HepG2 (cell line): ENCODE measurements around the gene CYP4F2. TPM values are rescaled to one million over a fixed set of nuclear protein-coding genes. Genes with fewer than 3 reads are reported as not detected.

Experiments
- ATAC-seq: fragments of 200-7000 bp; cut with Tn5 transposase; 3 replicates; pipeline ENCODE4 v1.9.1; 2020; ENCODE audit warnings: mild to moderate bottlenecking, moderate library complexity
- BruUV-seq: library from RNA; stranded (reverse); fragments of 400-500 nt; replicated peaks from 2 replicates; lab custom pipeline; 2021; lab: Mats Ljungman, UMichigan
- CTCF ChIA-PET: fragments of 300-600 bp; formaldehyde crosslinking; extraction: SDS; loops from one replicate; lab custom pipeline; 2021; ENCODE audit warnings: low total read pairs, inconsistent platforms, low intra/inter-chr PET ratio; lab: Yijun Ruan, JAX
- POLR2A ChIA-PET: fragments of 350-600 bp; sonication (Branson Sonifier 250); formaldehyde crosslinking; loops from one replicate; lab custom pipeline; 2020; ENCODE audit warnings: antibody characterized with exemption, inconsistent platforms; lab: Yijun Ruan, JAX
- DNase-seq: peaks from one replicate; pipeline ENCODE4 v3.0.0-alpha.2; 2015; ENCODE audit warnings: low spot score
- FAIRE-seq: peaks from 3 replicates; lab custom pipeline; 2011; peaks lifted over from hg19 to GRCh38; lab: Jason Lieb, UNC
- H2AFZ ChIP-seq: one replicate; pipeline ENCODE4 v1.6.1; 2011; ENCODE audit warnings: low read length, inconsistent platforms
- H3K27ac ChIP-seq: fragments of 300-600 bp; 3 replicates; pipeline ENCODE4 v1.8.0; 2011; ENCODE audit warnings: mixed run types, mild to moderate bottlenecking, mixed read lengths, low read length, inconsistent platforms; ENCODE audit not compliant: insufficient read depth; ENCODE audit errors: extremely low read length
- H3K27me3 ChIP-seq, 2 experiments: fragments of 200-600 bp in 1 of 2; 2 replicates in 1 of 2; 3 replicates in 1 of 2; pipeline versions ENCODE4 v1.6.0 to v1.8.0; 2011; ENCODE audit warnings: low read length in 2 of 2, mild to moderate bottlenecking in 2 of 2, moderate library complexity in 2 of 2, inconsistent platforms in 1 of 2; ENCODE audit not compliant: insufficient read depth in 2 of 2, control insufficient read depth in 1 of 2
- H3K36me3 ChIP-seq, 2 experiments: fragments of 200-600 bp in 1 of 2; replicated peaks in 1 of 2; 2 replicates in 1 of 2; 3 replicates in 1 of 2; pipeline versions ENCODE4 v1.5.1 to v1.8.0; 2011; ENCODE audit warnings: low read length in 2 of 2, inconsistent platforms in 1 of 2; ENCODE audit not compliant: insufficient read depth in 2 of 2, control insufficient read depth in 1 of 2
- H3K4me1 ChIP-seq: 2 replicates; pipeline ENCODE4 v1.5.1; 2012; ENCODE audit warnings: low read length, inconsistent platforms; ENCODE audit not compliant: insufficient read depth
- H3K4me2 ChIP-seq: 2 replicates; pipeline ENCODE4 v1.6.0; 2011; ENCODE audit warnings: low read depth, low read length, inconsistent platforms
- H3K4me3 ChIP-seq, 3 experiments: fragments of 200-600 bp in 1 of 3; sonication (generic), shearing (Covaris generic) in 1 of 3; replicated peaks in 1 of 3; 2 replicates each; pipeline ENCODE4 v1.5.1; 2011 to 2016; ENCODE audit warnings: low read length in 3 of 3, inconsistent platforms in 2 of 3, low read depth in 2 of 3, mild to moderate bottlenecking in 2 of 3, control low read depth in 1 of 3, mixed read lengths in 1 of 3; ENCODE audit not compliant: insufficient read depth in 1 of 3
- H3K79me2 ChIP-seq: one replicate; pipeline ENCODE4 v1.6.1; 2011; ENCODE audit warnings: low read length, inconsistent platforms; ENCODE audit not compliant: insufficient read depth
- H3K9ac ChIP-seq: 2 replicates; pipeline ENCODE4 v1.6.0; 2011; ENCODE audit warnings: mild to moderate bottlenecking, low read depth, low read length, inconsistent platforms; ENCODE audit not compliant: insufficient read depth
- H3K9me3 ChIP-seq: 2 replicates; pipeline ENCODE4 v1.5.1; 2012; ENCODE audit warnings: mild to moderate bottlenecking, low read length
- H4K20me1 ChIP-seq: 2 replicates; pipeline ENCODE4 v1.6.0; 2011; ENCODE audit warnings: inconsistent platforms, mild to moderate bottlenecking, low read length, moderate library complexity; ENCODE audit not compliant: insufficient read depth
- FOXK2 ChIP-seq: fragments of 450-650 bp; IDR thresholded peaks from 2 replicates; pipeline ENCODE4 v1.6.1; 2016
- NONO ChIP-seq, 2 experiments: fragments of 450-650 bp in 1 of 2; sonication (generic) in 1 of 2; formaldehyde crosslinking in 1 of 2; IDR thresholded peaks in 1 of 2; conservative IDR thresholded peaks in 1 of 2; 2 replicates each; pipeline versions ENCODE4 v1.6.1 to v1.8.0; 2017 to 2022; ENCODE audit warnings: mild to moderate bottlenecking in 1 of 2, missing genetic modification reagents in 1 of 2, moderate library complexity in 1 of 2
- RNF2 ChIP-seq: fragments of 450-650 bp; conservative IDR thresholded peaks from 2 replicates; pipeline ENCODE4 v1.6.1; 2016; ENCODE audit warnings: low read depth
- SAFB2 ChIP-seq: sonication (generic); formaldehyde crosslinking; IDR thresholded peaks from 2 replicates; pipeline ENCODE4 v1.5.1; 2020; ENCODE audit warnings: missing genetic modification reagents, low read depth, mild to moderate bottlenecking, borderline replicate concordance
- SAP130 ChIP-seq: IDR thresholded peaks from 2 replicates; pipeline ENCODE4 v1.6.1; 2016; ENCODE audit warnings: low read depth
- TBX3 ChIP-seq: fragments of 450-650 bp; IDR thresholded peaks from 2 replicates; pipeline ENCODE4 v1.6.1; 2017; ENCODE audit warnings: antibody characterized with exemption, mild to moderate bottlenecking, inconsistent platforms, borderline replicate concordance
- ZMAT3 ChIP-seq: sonication (generic); formaldehyde crosslinking; conservative IDR thresholded peaks from 2 replicates; pipeline ENCODE4 v1.7.0; 2021; ENCODE audit warnings: missing genetic modification reagents
- ZNF17 ChIP-seq: sonication (generic); formaldehyde crosslinking; IDR thresholded peaks from 2 replicates; pipeline ENCODE4 v1.5.0; 2020; ENCODE audit warnings: mild to moderate bottlenecking, missing genetic modification reagents
- ZNF224 ChIP-seq: sonication (generic); formaldehyde crosslinking; IDR thresholded peaks from 2 replicates; pipeline ENCODE4 v1.5.0; 2020; ENCODE audit warnings: mild to moderate bottlenecking, missing genetic modification reagents
- ZNF260 ChIP-seq: sonication (generic); formaldehyde crosslinking; IDR thresholded peaks from 2 replicates; pipeline ENCODE4 v1.4.0; 2020; ENCODE audit warnings: missing genetic modification reagents, low read depth, mild to moderate bottlenecking, borderline replicate concordance
- ZNF3 ChIP-seq: IDR thresholded peaks from 2 replicates; pipeline ENCODE4 v1.7.0; 2017; ENCODE audit warnings: inconsistent platforms
- ZNF441 ChIP-seq: sonication (generic); formaldehyde crosslinking; IDR thresholded peaks from 2 replicates; pipeline ENCODE4 v1.7.0; 2021; ENCODE audit warnings: missing genetic modification reagents, borderline replicate concordance
- ZNF468 ChIP-seq: sonication (generic); formaldehyde crosslinking; IDR thresholded peaks from 2 replicates; pipeline ENCODE4 v1.8.0; 2022; ENCODE audit warnings: mild to moderate bottlenecking, moderate library complexity, missing genetic modification reagents
- ZNF557 ChIP-seq: sonication (generic); formaldehyde crosslinking; IDR thresholded peaks from 2 replicates; pipeline ENCODE4 v1.4.0; 2020; ENCODE audit warnings: missing genetic modification reagents
- ZNF75D ChIP-seq: sonication (generic); formaldehyde crosslinking; IDR thresholded peaks from 2 replicates; pipeline ENCODE4 v1.8.1; 2023; ENCODE audit warnings: missing genetic modification reagents, mild to moderate bottlenecking, borderline replicate concordance
- ZNF879 ChIP-seq: sonication (generic); formaldehyde crosslinking; IDR thresholded peaks from 2 replicates; pipeline ENCODE4 v1.8.1; 2023; ENCODE audit warnings: missing genetic modification reagents
- WGBS: methylation state at CpG from one replicate; pipeline ENCODE4 v1.1.6; 2017; ENCODE audit warnings: low lambda C conversion rate; 5-methylcytosine and 5-hydroxymethylcytosine counted together
- in situ Hi-C: cut with HindIII; loops from 2 replicates; pipeline ENCODE4 v1.10.0; 2017; ENCODE audit warnings: low pct_unique_long_range_greater_than_20kb; ENCODE audit not compliant: extremely low pct_ligation_motif_present
- intact Hi-C: fragments of 100-400 bp; cut with micrococcal nuclease; formaldehyde crosslinking; loops from one replicate; pipeline ENCODE4 v1.10.0; 2022; ENCODE audit not compliant: unreplicated experiment
- polyA plus RNA-seq, 8 experiments: library from polyadenylated mRNA; depleted of rRNA in 3 of 8; stranded (reverse) in 7 of 8; unstranded in 1 of 8; fragments of >200 nt; fragmentation: Illumina TruSeq in 4 of 8; extraction: Trizol in 4 of 8; gene quantifications; 2 replicates each; pipeline versions ENCODE4 v1.2.1 to v1.2.3, GENCODE V29; 2011 to 2016; ENCODE audit warnings: low read depth in 4 of 8, missing spikeins in 1 of 8, mixed read lengths in 1 of 8; ENCODE audit not compliant: insufficient read depth in 1 of 8
- total RNA-seq, 5 experiments: library from RNA; depleted of rRNA; stranded (reverse); fragments of >200 nt; fragmentation: Illumina TruSeq; extraction: Trizol; gene quantifications; 2 replicates each; pipeline ENCODE4 v1.2.3, GENCODE V29; 2016; ENCODE audit warnings: low read depth in 1 of 5
- TF ChIP-seq, protein P1 (sequence below): sonication (generic); formaldehyde crosslinking; IDR thresholded peaks from 2 replicates; pipeline ENCODE4 v1.4.0; 2020; ENCODE audit warnings: missing genetic modification reagents, borderline replicate concordance
- TF ChIP-seq, protein P2 (sequence below): sonication (generic); formaldehyde crosslinking; IDR thresholded peaks from 2 replicates; pipeline ENCODE4 v1.4.0; 2020; ENCODE audit warnings: missing genetic modification reagents
- TF ChIP-seq, protein P3 (sequence below): sonication (generic); formaldehyde crosslinking; IDR thresholded peaks from 2 replicates; pipeline ENCODE4 v1.4.0; 2020; ENCODE audit warnings: mild to moderate bottlenecking, low read depth, missing genetic modification reagents

Gene CYP4F2
- total and polyA plus RNA-seq, 2 of the 13 experiments (the other 11 are each of a cell fraction or from before 2014, with no cell fraction given): 3.7 to 3.9 TPM

DNA sequence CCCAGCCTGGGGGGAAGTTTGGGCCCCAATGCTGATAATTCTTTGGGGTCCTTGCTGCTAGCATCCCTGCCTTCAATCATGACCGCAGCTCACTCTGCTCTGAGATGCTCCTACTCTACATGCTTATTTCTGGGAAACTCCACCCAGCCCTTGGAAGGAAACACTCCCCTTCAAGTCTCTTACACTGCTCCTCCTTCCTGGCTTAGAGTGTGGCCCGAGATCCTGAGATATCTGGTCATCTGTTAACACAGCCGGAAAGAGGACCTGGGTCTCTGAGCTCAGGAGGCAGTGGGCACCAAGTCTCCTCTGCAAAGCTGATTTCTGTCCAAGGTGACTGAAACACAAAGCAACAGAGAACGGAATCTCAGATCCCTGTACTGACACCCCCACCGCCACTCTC is 33.0 kb downstream of the CYP4F2 start (continued):
- TF ChIP-seq ZNF75D (CRISPR knock-in tag) (no peak), ZNF17 (no peak), TBX3 (no peak), ZNF224 (CRISPR knock-in tag) (no peak)
- TF ChIP-seq, protein P1, sequence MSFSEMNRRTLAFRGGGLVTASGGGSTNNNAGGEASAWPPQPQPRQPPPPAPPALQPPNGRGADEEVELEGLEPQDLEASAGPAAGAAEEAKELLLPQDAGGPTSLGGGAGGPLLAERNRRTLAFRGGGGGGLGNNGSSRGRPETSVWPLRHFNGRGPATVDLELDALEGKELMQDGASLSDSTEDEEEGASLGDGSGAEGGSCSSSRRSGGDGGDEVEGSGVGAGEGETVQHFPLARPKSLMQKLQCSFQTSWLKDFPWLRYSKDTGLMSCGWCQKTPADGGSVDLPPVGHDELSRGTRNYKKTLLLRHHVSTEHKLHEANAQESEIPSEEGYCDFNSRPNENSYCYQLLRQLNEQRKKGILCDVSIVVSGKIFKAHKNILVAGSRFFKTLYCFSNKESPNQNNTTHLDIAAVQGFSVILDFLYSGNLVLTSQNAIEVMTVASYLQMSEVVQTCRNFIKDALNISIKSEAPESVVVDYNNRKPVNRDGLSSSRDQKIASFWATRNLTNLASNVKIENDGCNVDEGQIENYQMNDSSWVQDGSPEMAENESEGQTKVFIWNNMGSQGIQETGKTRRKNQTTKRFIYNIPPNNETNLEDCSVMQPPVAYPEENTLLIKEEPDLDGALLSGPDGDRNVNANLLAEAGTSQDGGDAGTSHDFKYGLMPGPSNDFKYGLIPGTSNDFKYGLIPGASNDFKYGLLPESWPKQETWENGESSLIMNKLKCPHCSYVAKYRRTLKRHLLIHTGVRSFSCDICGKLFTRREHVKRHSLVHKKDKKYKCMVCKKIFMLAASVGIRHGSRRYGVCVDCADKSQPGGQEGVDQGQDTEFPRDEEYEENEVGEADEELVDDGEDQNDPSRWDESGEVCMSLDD (CRISPR knock-in tag): no peak
- TF ChIP-seq, all 625 proteins: peak for 0

DNA sequence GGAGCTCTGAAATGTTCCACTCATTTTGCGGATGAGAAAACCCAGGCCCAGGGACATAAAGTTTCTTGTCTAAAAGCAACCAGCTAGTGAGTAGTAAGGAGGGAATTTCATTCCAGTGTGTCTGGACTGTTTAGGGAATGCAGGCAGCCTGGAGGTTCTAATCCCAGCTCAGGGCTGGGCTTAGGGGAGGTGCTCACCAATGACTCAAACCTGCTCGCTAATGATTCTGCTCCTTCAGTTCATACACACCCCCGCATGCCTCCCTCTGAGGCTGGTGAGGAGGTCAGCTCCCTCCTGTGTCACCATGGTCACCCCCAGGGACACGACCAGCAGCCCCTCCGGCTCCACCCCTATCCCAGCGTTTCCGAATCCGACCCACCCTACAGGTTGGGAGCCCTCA is 34.6 kb downstream of the CYP4F2 start:
- POLR2A ChIA-PET: no interaction called here
- in situ Hi-C loops (no loop called here), intact Hi-C loops (no loop called here)
- Histone ChIP-seq H3K4me1 (no peaks in the 10 kb centered on the region), H3K4me2 (no peak overlapping the region), H3K36me3 (no peaks in the 10 kb centered on the region), H3K27me3 (peaks cover 2% of the 10 kb centered on the region in 2 experiments; a peak in 2 of 5 replicates), H4K20me1 (no peaks in the 10 kb centered on the region), H3K79me2 (no peaks in the 10 kb centered on the region), H3K4me3 (no peak overlapping the region), H3K9ac (no peak overlapping the region), H3K27ac (no peak overlapping the region), H2AFZ (no peak overlapping the region), H3K9me3 (no peaks in the 10 kb centered on the region)
- WGBS: 37% methylated on average over 8 of the region's 8 CpGs
- CTCF ChIA-PET: no interaction called here
- no peak for ATAC-seq
- DNase-seq: no peak
- no peak for FAIRE-seq
- BruUV-seq: no TSS peak
- TF ChIP-seq ZMAT3 (no peak), FOXK2 (no peak), ZNF557 (no peak), SAFB2 (CRISPR knock-in tag) (no peak), ZNF260 (CRISPR knock-in tag) (no peak), SAP130 (CRISPR knock-in tag) (no peak), ZNF3 (CRISPR knock-in tag) (no peak), NONO (IDR thresholded peaks at IDR 0.05) (no peak), NONO (CRISPR knock-in tag; conservative IDR thresholded peaks at IDR 0.05) (no peak), ZNF441 (CRISPR knock-in tag) (no peak), ZNF879 (CRISPR knock-in tag) (no peak), ZNF468 (no peak), RNF2 (no peak)
- TF ChIP-seq, protein P2, sequence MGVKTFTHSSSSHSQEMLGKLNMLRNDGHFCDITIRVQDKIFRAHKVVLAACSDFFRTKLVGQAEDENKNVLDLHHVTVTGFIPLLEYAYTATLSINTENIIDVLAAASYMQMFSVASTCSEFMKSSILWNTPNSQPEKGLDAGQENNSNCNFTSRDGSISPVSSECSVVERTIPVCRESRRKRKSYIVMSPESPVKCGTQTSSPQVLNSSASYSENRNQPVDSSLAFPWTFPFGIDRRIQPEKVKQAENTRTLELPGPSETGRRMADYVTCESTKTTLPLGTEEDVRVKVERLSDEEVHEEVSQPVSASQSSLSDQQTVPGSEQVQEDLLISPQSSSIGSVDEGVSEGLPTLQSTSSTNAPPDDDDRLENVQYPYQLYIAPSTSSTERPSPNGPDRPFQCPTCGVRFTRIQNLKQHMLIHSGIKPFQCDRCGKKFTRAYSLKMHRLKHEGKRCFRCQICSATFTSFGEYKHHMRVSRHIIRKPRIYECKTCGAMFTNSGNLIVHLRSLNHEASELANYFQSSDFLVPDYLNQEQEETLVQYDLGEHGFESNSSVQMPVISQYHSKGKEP (CRISPR knock-in tag): no peak
- TF ChIP-seq, protein P3, sequence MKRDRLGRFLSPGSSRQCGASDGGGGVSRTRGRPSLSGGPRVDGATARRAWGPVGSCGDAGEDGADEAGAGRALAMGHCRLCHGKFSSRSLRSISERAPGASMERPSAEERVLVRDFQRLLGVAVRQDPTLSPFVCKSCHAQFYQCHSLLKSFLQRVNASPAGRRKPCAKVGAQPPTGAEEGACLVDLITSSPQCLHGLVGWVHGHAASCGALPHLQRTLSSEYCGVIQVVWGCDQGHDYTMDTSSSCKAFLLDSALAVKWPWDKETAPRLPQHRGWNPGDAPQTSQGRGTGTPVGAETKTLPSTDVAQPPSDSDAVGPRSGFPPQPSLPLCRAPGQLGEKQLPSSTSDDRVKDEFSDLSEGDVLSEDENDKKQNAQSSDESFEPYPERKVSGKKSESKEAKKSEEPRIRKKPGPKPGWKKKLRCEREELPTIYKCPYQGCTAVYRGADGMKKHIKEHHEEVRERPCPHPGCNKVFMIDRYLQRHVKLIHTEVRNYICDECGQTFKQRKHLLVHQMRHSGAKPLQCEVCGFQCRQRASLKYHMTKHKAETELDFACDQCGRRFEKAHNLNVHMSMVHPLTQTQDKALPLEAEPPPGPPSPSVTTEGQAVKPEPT (CRISPR knock-in tag): no peak
